ENCODE measurements around the gene UBE2L5. TPM values are rescaled to one million over a fixed set of nuclear protein-coding genes. Genes with fewer than 3 reads are reported as not detected.
"Not testable (repeated sequence)": the region's sequence is repeated elsewhere in the genome, so short reads cannot be mapped to it uniquely, and the experiment has no call there.

The UBE2L5 gene
- total and polyA plus RNA-seq, 2 experiments from 2014 or later, result not detected

GRCh38 chr13:30461279-30462066 is 39.2 kb downstream of the UBE2L5 start:
- H3K27me3 Mint-ChIP-seq (ENCODE audit: insufficient read depth, low read depth, poor library complexity), result peaks cover 14% of the 10 kb centered on the region
- ATAC-seq; H2AFZ ChIP-seq; H3K27ac ChIP-seq (ENCODE audit: low read depth); H3K4me1 ChIP-seq (ENCODE audit: insufficient read depth); H3K27me3 ChIP-seq (ENCODE audit: insufficient read depth); H3K27ac Mint-ChIP-seq; H3K4me3 Mint-ChIP-seq; H3K4me3 ChIP-seq; H3K4me2 ChIP-seq; H3K9me2 ChIP-seq (ENCODE audit: insufficient read depth); H3K4me1 Mint-ChIP-seq; DNase-seq (ENCODE audit: low spot score): not testable (repeated sequence)
- H3K9me3 Mint-ChIP-seq, result peaks cover 13% of the 10 kb centered on the region
- peaks cover 22% of the 10 kb centered on the region; the same call in 1 of the 2 replicates for H3F3A ChIP-seq (replicated peaks; ENCODE audit: low read depth)
- TF ChIP-seq, protein P1, sequence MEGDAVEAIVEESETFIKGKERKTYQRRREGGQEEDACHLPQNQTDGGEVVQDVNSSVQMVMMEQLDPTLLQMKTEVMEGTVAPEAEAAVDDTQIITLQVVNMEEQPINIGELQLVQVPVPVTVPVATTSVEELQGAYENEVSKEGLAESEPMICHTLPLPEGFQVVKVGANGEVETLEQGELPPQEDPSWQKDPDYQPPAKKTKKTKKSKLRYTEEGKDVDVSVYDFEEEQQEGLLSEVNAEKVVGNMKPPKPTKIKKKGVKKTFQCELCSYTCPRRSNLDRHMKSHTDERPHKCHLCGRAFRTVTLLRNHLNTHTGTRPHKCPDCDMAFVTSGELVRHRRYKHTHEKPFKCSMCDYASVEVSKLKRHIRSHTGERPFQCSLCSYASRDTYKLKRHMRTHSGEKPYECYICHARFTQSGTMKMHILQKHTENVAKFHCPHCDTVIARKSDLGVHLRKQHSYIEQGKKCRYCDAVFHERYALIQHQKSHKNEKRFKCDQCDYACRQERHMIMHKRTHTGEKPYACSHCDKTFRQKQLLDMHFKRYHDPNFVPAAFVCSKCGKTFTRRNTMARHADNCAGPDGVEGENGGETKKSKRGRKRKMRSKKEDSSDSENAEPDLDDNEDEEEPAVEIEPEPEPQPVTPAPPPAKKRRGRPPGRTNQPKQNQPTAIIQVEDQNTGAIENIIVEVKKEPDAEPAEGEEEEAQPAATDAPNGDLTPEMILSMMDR (conservative IDR thresholded peaks at IDR 0.05; ENCODE audit: low read depth in 2 of 2), result peak in 1 of 2 experiments; percentile 12; a peak in 1 of 4 replicates
- peaks cover 61% of the 10 kb centered on the region for H3K36me3 Mint-ChIP-seq (ENCODE audit: low read depth)
- H4K20me1 ChIP-seq (replicated peaks; ENCODE audit: insufficient read depth), result peaks cover 17% of the 10 kb centered on the region; the same call in 1 of the 2 replicates
- peaks cover 23% of the 10 kb centered on the region for H3K36me3 ChIP-seq (ENCODE audit: insufficient read depth)
- peaks cover 32% of the 10 kb centered on the region for H3K79me2 ChIP-seq (replicated peaks; ENCODE audit: insufficient read depth)

DNA sequence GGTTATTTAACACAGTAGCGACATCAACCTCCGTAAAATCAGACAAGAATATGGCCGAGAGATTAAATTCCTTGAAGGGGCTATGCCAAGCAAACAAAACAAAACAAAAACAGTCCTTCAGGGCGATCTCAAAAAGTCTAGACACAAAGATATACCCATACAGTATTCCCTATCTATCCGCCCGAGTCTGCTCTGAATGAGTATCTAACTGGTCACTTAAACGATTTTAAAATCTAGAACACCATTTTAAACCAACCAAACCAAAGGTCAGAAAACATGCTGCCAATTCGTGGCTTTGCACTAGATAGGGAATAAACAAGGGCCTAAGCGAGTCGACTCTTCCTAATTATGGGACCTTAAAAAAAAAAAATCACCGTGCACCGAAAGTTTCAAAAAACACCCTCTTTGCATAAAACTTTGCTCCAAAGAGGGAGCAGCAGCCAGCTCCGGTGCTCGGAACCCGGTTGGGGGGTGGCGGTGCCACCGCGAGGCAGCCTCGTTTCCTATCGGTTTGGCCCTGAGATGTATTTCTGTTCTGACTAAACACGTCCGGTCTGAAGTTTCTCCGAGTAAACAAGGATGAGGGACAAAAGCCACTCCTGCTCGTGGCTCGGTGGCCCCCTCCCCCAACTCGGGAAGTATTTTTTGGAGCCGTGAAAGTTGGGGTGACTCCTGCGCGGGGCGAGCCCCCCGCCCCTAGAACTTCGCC is 41.6 kb downstream of the UBE2L5 start:
- peaks cover 19% of the 10 kb centered on the region; the same call in 1 of the 2 replicates for H3F3A ChIP-seq (replicated peaks; ENCODE audit: low read depth)
- Mint-ChIP-seq H3K4me3 (peak overlapping the region; percentile 96), H3K27ac (peak overlapping the region; percentile 96), H3K27me3 (ENCODE audit: insufficient read depth, low read depth, poor library complexity) (peaks cover 16% of the 10 kb centered on the region), H3K9me3 (peaks cover 13% of the 10 kb centered on the region), H3K36me3 (ENCODE audit: low read depth) (peaks cover 54% of the 10 kb centered on the region), H3K4me1 (peaks cover 15% of the 10 kb centered on the region; the same call in 2 of the 3 replicates)
- peak overlapping the region; percentile 61 for H3K27ac ChIP-seq (ENCODE audit: low read depth)
- H4K20me1 ChIP-seq (replicated peaks; ENCODE audit: insufficient read depth), result peaks cover 17% of the 10 kb centered on the region; the same call in 1 of the 2 replicates
- H3K4me2 ChIP-seq, result peak overlapping the region; percentile 76
- no peak overlapping the region for H2AFZ ChIP-seq
- H3K36me3 ChIP-seq (ENCODE audit: insufficient read depth), result peaks cover 23% of the 10 kb centered on the region
- H3K27me3 ChIP-seq (ENCODE audit: insufficient read depth), result no peaks in the 10 kb centered on the region
- no peaks in the 10 kb centered on the region for H3K9me2 ChIP-seq (ENCODE audit: insufficient read depth)
- ATAC-seq (no peak), DNase-seq (ENCODE audit: low spot score) (no peak)
- peak overlapping the region; percentile 68 for H3K4me3 ChIP-seq
- H3K79me2 ChIP-seq (replicated peaks; ENCODE audit: insufficient read depth), result peaks cover 32% of the 10 kb centered on the region
- peaks cover 10% of the 10 kb centered on the region; the same call in 1 of the 2 replicates for H3K4me1 ChIP-seq (ENCODE audit: insufficient read depth)
- TF ChIP-seq POLR2AphosphoS5 (IDR thresholded peaks at IDR 0.05; ENCODE audit: low read depth) (no peak), ZNF114 (CRISPR knock-in tag; IDR thresholded peaks at IDR 0.05) (no peak), EZH2phosphoT487 (IDR thresholded peaks at IDR 0.05; ENCODE audit: unreplicated experiment) (no peak), ETS1 (IDR thresholded peaks at IDR 0.05) (no peak), EZH2 (IDR thresholded peaks at IDR 0.05; ENCODE audit: low read depth, unreplicated experiment) (no peak), CREB1 (CRISPR knock-in tag; IDR thresholded peaks at IDR 0.05; ENCODE audit: low read depth) (no peak)
- TF ChIP-seq, protein P2, sequence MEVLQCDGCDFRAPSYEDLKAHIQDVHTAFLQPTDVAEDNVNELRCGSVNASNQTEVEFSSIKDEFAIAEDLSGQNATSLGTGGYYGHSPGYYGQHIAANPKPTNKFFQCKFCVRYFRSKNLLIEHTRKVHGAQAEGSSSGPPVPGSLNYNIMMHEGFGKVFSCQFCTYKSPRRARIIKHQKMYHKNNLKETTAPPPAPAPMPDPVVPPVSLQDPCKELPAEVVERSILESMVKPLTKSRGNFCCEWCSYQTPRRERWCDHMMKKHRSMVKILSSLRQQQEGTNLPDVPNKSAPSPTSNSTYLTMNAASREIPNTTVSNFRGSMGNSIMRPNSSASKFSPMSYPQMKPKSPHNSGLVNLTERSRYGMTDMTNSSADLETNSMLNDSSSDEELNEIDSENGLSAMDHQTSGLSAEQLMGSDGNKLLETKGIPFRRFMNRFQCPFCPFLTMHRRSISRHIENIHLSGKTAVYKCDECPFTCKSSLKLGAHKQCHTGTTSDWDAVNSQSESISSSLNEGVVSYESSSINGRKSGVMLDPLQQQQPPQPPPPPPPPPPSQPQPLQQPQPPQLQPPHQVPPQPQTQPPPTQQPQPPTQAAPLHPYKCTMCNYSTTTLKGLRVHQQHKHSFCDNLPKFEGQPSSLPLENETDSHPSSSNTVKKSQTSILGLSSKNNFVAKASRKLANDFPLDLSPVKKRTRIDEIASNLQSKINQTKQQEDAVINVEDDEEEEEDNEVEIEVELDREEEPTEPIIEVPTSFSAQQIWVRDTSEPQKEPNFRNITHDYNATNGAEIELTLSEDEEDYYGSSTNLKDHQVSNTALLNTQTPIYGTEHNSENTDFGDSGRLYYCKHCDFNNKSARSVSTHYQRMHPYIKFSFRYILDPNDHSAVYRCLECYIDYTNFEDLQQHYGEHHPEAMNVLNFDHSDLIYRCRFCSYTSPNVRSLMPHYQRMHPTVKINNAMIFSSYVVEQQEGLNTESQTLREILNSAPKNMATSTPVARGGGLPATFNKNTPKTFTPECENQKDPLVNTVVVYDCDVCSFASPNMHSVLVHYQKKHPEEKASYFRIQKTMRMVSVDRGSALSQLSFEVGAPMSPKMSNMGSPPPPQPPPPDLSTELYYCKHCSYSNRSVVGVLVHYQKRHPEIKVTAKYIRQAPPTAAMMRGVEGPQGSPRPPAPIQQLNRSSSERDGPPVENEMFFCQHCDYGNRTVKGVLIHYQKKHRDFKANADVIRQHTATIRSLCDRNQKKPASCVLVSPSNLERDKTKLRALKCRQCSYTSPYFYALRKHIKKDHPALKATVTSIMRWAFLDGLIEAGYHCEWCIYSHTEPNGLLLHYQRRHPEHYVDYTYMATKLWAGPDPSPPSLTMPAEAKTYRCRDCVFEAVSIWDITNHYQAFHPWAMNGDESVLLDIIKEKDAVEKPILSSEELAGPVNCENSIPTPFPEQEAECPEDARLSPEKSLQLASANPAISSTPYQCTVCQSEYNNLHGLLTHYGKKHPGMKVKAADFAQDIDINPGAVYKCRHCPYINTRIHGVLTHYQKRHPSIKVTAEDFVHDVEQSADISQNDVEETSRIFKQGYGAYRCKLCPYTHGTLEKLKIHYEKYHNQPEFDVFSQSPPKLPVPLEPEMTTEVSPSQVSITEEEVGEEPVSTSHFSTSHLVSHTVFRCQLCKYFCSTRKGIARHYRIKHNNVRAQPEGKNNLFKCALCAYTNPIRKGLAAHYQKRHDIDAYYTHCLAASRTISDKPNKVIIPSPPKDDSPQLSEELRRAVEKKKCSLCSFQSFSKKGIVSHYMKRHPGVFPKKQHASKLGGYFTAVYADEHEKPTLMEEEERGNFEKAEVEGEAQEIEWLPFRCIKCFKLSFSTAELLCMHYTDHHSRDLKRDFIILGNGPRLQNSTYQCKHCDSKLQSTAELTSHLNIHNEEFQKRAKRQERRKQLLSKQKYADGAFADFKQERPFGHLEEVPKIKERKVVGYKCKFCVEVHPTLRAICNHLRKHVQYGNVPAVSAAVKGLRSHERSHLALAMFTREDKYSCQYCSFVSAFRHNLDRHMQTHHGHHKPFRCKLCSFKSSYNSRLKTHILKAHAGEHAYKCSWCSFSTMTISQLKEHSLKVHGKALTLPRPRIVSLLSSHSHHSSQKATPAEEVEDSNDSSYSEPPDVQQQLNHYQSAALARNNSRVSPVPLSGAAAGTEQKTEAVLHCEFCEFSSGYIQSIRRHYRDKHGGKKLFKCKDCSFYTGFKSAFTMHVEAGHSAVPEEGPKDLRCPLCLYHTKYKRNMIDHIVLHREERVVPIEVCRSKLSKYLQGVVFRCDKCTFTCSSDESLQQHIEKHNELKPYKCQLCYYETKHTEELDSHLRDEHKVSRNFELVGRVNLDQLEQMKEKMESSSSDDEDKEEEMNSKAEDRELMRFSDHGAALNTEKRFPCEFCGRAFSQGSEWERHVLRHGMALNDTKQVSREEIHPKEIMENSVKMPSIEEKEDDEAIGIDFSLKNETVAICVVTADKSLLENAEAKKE (CRISPR knock-in tag; IDR thresholded peaks at IDR 0.05), result no peak
